Fibroblast of skin of scalp (primary cell): ENCODE data around the gene LIFR.

Source experiments
- DNase-seq: peaks from one replicate; pipeline ENCODE4 v3.0.0-alpha.2; 2013

The LIFR gene

GRCh38 chr5:38465061-38465460 is 91.4 kb downstream of the LIFR start:
- peak; percentile 20 for DNase-seq

GRCh38 chr5:38463634-38464521 is 92.6 kb downstream of the LIFR start:
- peak; percentile 93 for DNase-seq

- peak; percentile 19 for DNase-seq
Measured at GRCh38 chr5:38462976-38463633, 93.3 kb downstream of the LIFR start.

GRCh38 chr5:38458174-38458573 is 98.3 kb downstream of the LIFR start:
- DNase-seq: no peak

GRCh38 chr5:38456657-38457399 is 99.6 kb downstream of the LIFR start:
- DNase-seq: no peak

- DNase-seq: no peak
Measured at GRCh38 chr5:38455796-38456330, 100.6 kb downstream of the LIFR start.

- no peak for DNase-seq
Measured at GRCh38 chr5:38453921-38454320, 102.5 kb downstream of the LIFR start.

- no peak for DNase-seq
Measured at GRCh38 chr5:38453506-38453905, 102.9 kb downstream of the LIFR start.

GRCh38 chr5:38452201-38452600 is 104.2 kb downstream of the LIFR start:
- DNase-seq: no peak

GRCh38 chr5:38451074-38451725 is 105.2 kb downstream of the LIFR start:
- DNase-seq: no peak

GRCh38 chr5:38450627-38451026 is 105.8 kb downstream of the LIFR start:
- no peak for DNase-seq

GRCh38 chr5:38448568-38449350 is 107.7 kb downstream of the LIFR start:
- no peak for DNase-seq

GRCh38 chr5:38447786-38448185 is 108.7 kb downstream of the LIFR start:
- no peak for DNase-seq

GRCh38 chr5:38447056-38447455 is 109.4 kb downstream of the LIFR start:
- DNase-seq: no peak

GRCh38 chr5:38446029-38446522 is 110.4 kb downstream of the LIFR start:
- DNase-seq: no peak

- DNase-seq: no peak
Measured at GRCh38 chr5:38445374-38446028, 110.9 kb downstream of the LIFR start.

- no peak for DNase-seq
Measured at GRCh38 chr5:38443390-38443789, 113.1 kb downstream of the LIFR start.

GRCh38 chr5:38442247-38442573 is 114.2 kb downstream of the LIFR start:
- no peak for DNase-seq

GRCh38 chr5:38441453-38442246 is 114.8 kb downstream of the LIFR start:
- DNase-seq: peak; percentile 89

- DNase-seq: no peak
Measured at GRCh38 chr5:38438757-38439156, 117.7 kb downstream of the LIFR start.
